ENCODE results near the gene TTLL5.

DNA sequence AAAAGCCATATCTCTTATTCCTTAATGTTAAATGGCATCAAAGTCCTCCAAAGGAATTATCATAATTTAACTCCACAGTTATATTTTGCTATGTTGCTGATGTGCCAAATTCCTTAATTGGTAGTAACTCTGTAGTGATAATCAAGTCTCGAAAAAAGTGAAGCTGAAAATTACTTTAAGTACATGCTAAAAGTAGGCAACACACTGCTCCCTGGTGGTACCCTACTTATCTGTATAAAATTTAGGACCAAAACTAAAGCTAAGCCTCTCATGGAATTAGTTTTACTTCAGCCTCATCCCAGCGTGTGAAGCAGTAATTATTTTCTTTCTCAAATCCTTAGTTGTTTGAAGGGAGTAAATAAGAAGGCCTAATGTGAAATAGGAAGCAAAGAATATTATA is 132.8 kb downstream of the TTLL5 start:
- TF ChIP-seq POLR2AphosphoS5 (IDR thresholded peaks at IDR 0.05) = no peak
- peak in 1 of 7 experiments; percentile 13 for TF ChIP-seq CTCF (IDR thresholded peaks at IDR 0.05)
- TF ChIP-seq EP300 (IDR thresholded peaks at IDR 0.05) = no peak
- no peak for TF ChIP-seq POLR2A (IDR thresholded peaks at IDR 0.05)
